ENCODE measurements around the gene THRAP3.

The THRAP3 gene

DNA sequence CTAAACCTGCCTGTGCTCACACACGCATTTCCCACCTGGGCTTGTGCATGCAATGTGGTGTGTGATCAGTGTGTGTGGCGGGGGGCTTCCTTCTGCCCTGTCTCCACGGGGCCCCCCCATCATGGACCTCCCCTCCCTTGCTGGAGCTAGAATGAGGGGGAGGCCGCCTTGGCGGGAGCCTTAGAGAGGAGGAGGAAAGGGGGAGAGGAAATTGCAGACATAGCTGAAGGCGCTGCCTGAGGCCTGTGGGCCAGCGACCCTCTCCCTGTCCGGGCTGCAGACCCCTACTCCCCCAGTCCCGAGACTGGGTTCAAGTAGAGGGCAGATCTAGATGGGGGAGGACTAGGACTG lies 100.1 kb downstream of the THRAP3 start:
- Histone ChIP-seq H3K27ac (ENCODE audit: insufficient read depth, low read depth, low read length, poor library complexity, severe bottlenecking) (no peak overlapping the region), H3K4me3 (ENCODE audit: insufficient read depth, low read depth, low read length) (no peak overlapping the region), H3K36me3 (ENCODE audit: control insufficient read depth, insufficient read depth, low read length) (no peaks in the 10 kb centered on the region), H3K4me1 (ENCODE audit: control insufficient read depth, insufficient read depth, low read length) (peaks cover 26% of the 10 kb centered on the region), H3K27me3 (ENCODE audit: control insufficient read depth, insufficient read depth, low read length, poor library complexity, severe bottlenecking) (peaks cover 56% of the 10 kb centered on the region), H3K9me3 (ENCODE audit: control insufficient read depth, low read length) (no peaks in the 10 kb centered on the region)
- WGBS, 2 experiments: 33 to 42% methylated on average over 9 of the region's 9 CpGs

DNA sequence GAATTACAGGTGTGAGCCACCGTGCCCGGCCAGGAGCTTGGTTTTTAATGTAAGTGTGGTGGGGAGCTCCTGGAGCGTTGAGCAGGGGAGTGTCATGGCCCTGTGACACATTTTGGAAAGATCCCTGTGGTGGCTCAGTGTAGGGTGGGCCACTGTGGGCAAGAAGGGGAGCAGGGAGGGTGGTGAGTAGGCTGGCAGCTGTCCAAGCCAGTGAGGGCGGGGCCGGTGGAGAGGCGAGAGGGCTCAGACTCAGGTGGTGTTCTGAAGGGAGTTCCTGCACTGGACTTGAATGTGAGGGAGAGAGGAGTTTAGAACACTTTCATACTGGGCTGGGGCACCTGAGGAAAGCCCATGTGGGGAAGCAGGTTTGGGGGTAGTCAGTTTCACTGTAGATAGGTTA lies 102.3 kb downstream of the THRAP3 start:
- whole genome bisulfite sequencing, 2 experiments: 90 to 94% methylated on average over 6 of the region's 6 CpGs
- peaks cover 34% of the 10 kb centered on the region for H3K27me3 ChIP-seq (ENCODE audit: control insufficient read depth, insufficient read depth, low read length, poor library complexity, severe bottlenecking)
- peaks cover 22% of the 10 kb centered on the region for H3K4me1 ChIP-seq (ENCODE audit: control insufficient read depth, insufficient read depth, low read length)

DNA sequence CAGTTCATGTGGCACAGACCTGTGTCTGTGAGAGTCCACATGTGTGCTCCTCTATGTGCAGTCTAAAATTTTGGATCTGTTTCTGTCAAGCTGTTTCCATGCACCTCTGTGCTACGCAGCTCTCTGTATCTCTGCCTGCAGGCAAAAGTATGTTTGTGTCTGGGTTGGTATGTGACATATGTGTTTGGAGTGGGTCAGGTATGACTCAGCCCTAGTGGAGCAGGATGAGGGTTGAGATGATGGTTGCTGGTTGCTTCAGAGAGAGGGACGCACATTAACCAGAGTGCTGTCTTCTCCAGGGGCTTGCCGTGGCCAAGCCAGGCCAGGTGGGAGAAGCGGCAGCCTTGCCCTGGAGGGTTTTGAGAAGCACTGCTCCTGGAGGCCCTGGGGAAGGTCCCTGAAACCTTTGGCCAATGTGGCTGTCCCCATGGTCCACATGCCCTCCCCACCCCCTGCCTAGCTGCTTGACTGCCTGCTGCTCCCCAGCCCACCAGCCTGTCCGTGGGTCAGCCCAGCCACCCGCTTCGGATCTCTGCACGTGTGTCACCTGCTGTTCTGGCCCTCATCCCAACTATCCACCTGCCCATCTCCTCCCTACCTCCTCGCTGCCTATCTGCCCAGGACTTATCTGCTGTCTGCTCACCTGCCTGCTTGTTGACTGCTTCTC lies 103.3 kb downstream of the THRAP3 start:
- Histone ChIP-seq H3K4me1 (ENCODE audit: control insufficient read depth, insufficient read depth, low read length) (peaks cover 16% of the 10 kb centered on the region), H3K36me3 (ENCODE audit: control insufficient read depth, insufficient read depth, low read length) (no peaks in the 10 kb centered on the region), H3K27ac (ENCODE audit: insufficient read depth, low read depth, low read length, poor library complexity, severe bottlenecking) (no peak overlapping the region), H3K27me3 (ENCODE audit: control insufficient read depth, insufficient read depth, low read length, poor library complexity, severe bottlenecking) (peaks cover 27% of the 10 kb centered on the region), H3K9me3 (ENCODE audit: control insufficient read depth, low read length) (no peaks in the 10 kb centered on the region), H3K4me3 (ENCODE audit: insufficient read depth, low read depth, low read length) (no peak overlapping the region)
- 91 to 93% methylated on average over 9 of the region's 9 CpGs for WGBS, 2 experiments

More for the DNA sequence above, 102.3 kb downstream of the THRAP3 start:
- Histone ChIP-seq H3K9me3 (ENCODE audit: control insufficient read depth, low read length) (no peaks in the 10 kb centered on the region), H3K4me3 (ENCODE audit: insufficient read depth, low read depth, low read length) (no peak overlapping the region), H3K36me3 (ENCODE audit: control insufficient read depth, insufficient read depth, low read length) (no peaks in the 10 kb centered on the region), H3K27ac (ENCODE audit: insufficient read depth, low read depth, low read length, poor library complexity, severe bottlenecking) (no peak overlapping the region)

DNA sequence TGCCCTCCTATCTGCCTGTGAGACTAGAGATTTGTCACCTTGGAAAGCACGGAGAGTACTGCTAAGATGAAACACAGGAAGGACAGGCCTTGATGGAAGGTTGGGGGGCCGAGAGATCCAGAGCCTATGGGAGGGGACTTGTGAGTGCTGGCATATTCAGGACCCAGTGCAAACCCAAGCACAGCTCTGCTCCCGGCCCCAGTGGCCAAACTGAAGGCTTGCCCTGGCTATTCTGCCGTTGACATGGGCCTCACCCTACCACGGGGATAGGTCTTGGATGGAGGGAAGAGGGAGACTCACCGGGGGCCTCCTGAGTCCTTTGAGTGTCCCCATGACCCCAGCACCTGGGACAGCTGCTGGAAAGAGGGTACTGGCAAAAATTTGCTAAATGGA lies 103.8 kb downstream of the THRAP3 start:
- Histone ChIP-seq H3K4me1 (ENCODE audit: control insufficient read depth, insufficient read depth, low read length) (peaks cover 16% of the 10 kb centered on the region), H3K9me3 (ENCODE audit: control insufficient read depth, low read length) (no peaks in the 10 kb centered on the region), H3K36me3 (ENCODE audit: control insufficient read depth, insufficient read depth, low read length) (no peaks in the 10 kb centered on the region), H3K27me3 (ENCODE audit: control insufficient read depth, insufficient read depth, low read length, poor library complexity, severe bottlenecking) (peaks cover 22% of the 10 kb centered on the region), H3K4me3 (ENCODE audit: insufficient read depth, low read depth, low read length) (no peak overlapping the region), H3K27ac (ENCODE audit: insufficient read depth, low read depth, low read length, poor library complexity, severe bottlenecking) (no peak overlapping the region)
- 88 to 89% methylated on average over 6 of the region's 6 CpGs for WGBS, 2 experiments

DNA sequence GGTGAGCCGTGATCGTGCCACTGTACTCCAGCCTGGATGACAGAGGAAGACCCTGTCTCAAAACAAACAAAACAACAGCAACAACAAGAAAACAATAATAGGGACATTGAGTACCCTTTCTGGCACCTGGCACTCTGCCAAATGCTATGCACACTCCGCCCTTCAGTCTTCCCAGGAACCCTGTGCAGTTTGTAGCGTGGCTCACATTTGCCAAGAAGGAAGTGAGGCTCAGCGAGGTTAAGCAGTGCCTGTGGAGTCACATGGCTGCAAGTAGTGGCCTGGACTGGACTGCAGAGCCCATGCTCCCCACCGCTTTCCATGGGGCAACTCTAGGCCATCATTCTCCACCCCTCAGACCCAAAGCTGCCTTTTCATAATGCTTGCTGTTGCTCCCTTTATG lies 104.5 kb downstream of the THRAP3 start:
- WGBS, 2 experiments: 91 to 93% methylated on average over 6 of the region's 6 CpGs
- H3K4me1 ChIP-seq (ENCODE audit: control insufficient read depth, insufficient read depth, low read length): peaks cover 16% of the 10 kb centered on the region
- no peaks in the 10 kb centered on the region for H3K36me3 ChIP-seq (ENCODE audit: control insufficient read depth, insufficient read depth, low read length)
- H3K4me3 ChIP-seq (ENCODE audit: insufficient read depth, low read depth, low read length): no peak overlapping the region
- no peaks in the 10 kb centered on the region for H3K9me3 ChIP-seq (ENCODE audit: control insufficient read depth, low read length)
- H3K27me3 ChIP-seq (ENCODE audit: control insufficient read depth, insufficient read depth, low read length, poor library complexity, severe bottlenecking): peaks cover 16% of the 10 kb centered on the region
- no peak overlapping the region for H3K27ac ChIP-seq (ENCODE audit: insufficient read depth, low read depth, low read length, poor library complexity, severe bottlenecking)

DNA sequence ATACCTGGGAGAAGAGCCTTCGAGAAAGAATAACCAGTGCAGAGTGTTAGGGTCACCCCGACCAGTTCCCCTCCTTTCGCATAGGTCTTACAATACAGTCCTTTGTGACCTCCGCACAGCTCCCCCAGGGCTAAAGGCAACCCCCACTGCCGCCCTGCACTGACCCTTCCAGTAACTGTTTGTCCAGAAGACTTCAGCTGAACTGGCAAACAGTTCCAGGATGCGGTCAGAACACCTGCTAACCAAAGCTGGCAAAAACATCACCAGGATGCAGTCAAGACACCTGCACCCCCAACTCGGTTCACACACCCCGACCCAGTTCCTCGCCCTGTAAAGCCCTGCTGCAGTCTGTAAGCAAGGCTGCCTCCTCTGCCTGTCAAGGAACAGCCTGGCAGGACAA lies 105.6 kb downstream of the THRAP3 start:
- Histone ChIP-seq H3K9me3 (ENCODE audit: control insufficient read depth, low read length) (no peaks in the 10 kb centered on the region), H3K36me3 (ENCODE audit: control insufficient read depth, insufficient read depth, low read length) (no peaks in the 10 kb centered on the region), H3K27me3 (ENCODE audit: control insufficient read depth, insufficient read depth, low read length, poor library complexity, severe bottlenecking) (peaks cover 5% of the 10 kb centered on the region), H3K4me1 (ENCODE audit: control insufficient read depth, insufficient read depth, low read length) (peaks cover 7% of the 10 kb centered on the region), H3K4me3 (ENCODE audit: insufficient read depth, low read depth, low read length) (no peak overlapping the region), H3K27ac (ENCODE audit: insufficient read depth, low read depth, low read length, poor library complexity, severe bottlenecking) (no peak overlapping the region)
- WGBS, 2 experiments: 92 to 94% methylated on average over 9 of the region's 9 CpGs

DNA sequence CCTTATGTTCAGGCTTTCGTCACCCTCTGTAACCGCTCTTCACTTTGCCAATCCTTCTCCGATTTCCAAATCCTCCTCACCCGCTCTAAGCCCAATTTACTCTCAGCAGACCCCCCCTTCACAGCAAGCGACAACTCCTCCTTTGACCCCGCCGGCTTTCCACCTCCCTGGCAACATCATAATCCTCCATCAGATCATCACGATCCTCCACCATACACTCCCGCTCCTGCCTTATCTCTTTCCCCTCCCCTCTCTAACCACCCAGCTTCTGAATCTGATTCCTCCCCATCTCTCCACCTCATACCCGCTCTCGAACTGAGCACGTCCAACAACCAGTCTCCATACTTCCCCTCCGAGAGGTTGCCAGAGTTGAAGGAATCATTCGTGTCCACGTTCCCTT lies 106.7 kb downstream of the THRAP3 start:
- no peak overlapping the region for H3K27ac ChIP-seq (ENCODE audit: insufficient read depth, low read depth, low read length, poor library complexity, severe bottlenecking)
- H3K4me3 ChIP-seq (ENCODE audit: insufficient read depth, low read depth, low read length): no peak overlapping the region
- WGBS, 2 experiments: 91 to 93% methylated on average over 15 of the region's 15 CpGs

DNA sequence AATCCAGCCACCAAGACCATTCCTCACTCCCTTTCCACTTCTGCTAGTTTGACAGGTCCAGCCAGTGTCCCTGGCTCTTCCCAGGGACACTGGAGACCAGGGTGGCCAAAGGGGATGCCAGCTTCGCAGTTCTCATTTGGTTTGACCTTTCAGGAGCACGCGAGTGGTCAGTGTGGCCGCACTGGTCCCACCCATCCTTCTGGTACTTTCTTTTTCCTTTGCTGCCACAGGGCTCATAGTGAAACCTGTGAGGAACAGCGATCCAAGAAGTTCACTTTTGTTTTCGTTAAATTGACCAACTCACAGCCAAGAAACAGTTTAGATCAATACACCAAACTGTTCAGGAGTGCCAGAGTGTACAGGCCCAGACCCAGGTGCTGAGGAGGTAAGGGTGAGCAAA lies 113.6 kb downstream of the THRAP3 start:
- Histone ChIP-seq H3K4me3 (ENCODE audit: insufficient read depth, low read depth, low read length) (no peak overlapping the region), H3K36me3 (ENCODE audit: control insufficient read depth, insufficient read depth, low read length) (no peaks in the 10 kb centered on the region), H3K27ac (ENCODE audit: insufficient read depth, low read depth, low read length, poor library complexity, severe bottlenecking) (no peak overlapping the region), H3K4me1 (ENCODE audit: control insufficient read depth, insufficient read depth, low read length) (no peaks in the 10 kb centered on the region), H3K9me3 (ENCODE audit: control insufficient read depth, low read length) (no peaks in the 10 kb centered on the region), H3K27me3 (ENCODE audit: control insufficient read depth, insufficient read depth, low read length, poor library complexity, severe bottlenecking) (no peaks in the 10 kb centered on the region)
- 92 to 95% methylated on average over 6 of the region's 6 CpGs for WGBS, 2 experiments

More for the DNA sequence above, 106.7 kb downstream of the THRAP3 start:
- Histone ChIP-seq H3K9me3 (ENCODE audit: control insufficient read depth, low read length) (no peaks in the 10 kb centered on the region), H3K27me3 (ENCODE audit: control insufficient read depth, insufficient read depth, low read length, poor library complexity, severe bottlenecking) (peaks cover 4% of the 10 kb centered on the region), H3K4me1 (ENCODE audit: control insufficient read depth, insufficient read depth, low read length) (peaks cover 7% of the 10 kb centered on the region), H3K36me3 (ENCODE audit: control insufficient read depth, insufficient read depth, low read length) (no peaks in the 10 kb centered on the region)

DNA sequence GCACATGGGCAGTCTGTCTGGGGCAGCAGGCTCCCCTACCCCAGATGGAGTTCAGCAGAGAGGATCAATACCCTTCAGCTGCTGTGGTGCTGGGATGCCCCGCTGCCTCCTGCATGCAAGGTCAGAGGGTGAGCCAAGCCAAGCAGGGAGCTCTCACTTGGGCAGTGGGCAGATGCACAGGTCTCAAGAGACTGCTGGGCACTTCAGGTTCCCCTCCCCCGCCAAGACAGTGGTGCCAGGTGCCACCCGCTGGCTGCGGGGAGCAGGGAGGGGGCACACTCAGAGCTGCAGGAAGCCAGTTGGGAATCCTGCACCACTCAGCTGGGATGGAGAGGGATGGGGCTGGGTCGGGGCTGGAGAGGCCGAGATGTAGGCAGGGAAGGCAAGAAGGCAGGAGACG lies 115.0 kb downstream of the THRAP3 start:
- 91 to 92% methylated on average over 7 of the region's 7 CpGs for WGBS, 2 experiments
- Histone ChIP-seq H3K4me3 (ENCODE audit: insufficient read depth, low read depth, low read length) (no peak overlapping the region), H3K27me3 (ENCODE audit: control insufficient read depth, insufficient read depth, low read length, poor library complexity, severe bottlenecking) (no peaks in the 10 kb centered on the region)

DNA sequence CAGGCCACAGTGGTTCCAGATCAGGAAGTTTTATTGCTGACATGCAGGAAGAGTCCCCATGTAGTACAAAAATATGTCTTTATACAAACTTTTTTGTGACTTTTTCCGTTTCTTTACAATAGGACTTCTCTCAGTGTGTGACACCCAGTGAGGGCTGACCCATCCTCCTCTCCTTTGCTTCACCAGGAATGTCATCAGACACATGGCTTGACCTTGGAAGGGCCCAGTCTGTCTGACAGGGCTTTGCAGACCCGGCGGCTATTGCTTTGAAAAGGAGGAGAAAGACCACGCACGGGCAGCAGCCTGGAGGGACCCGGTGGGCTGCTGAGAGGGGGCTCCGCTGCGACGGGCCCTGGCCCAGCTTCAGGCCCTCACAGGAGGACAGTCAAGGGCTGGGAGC lies 115.4 kb downstream of the THRAP3 start:
- H3K27ac ChIP-seq (ENCODE audit: insufficient read depth, low read depth, low read length, poor library complexity, severe bottlenecking): no peak overlapping the region
- no peaks in the 10 kb centered on the region for H3K4me1 ChIP-seq (ENCODE audit: control insufficient read depth, insufficient read depth, low read length)
- WGBS, 2 experiments: 94 to 95% methylated on average over 9 of the region's 9 CpGs
- no peak overlapping the region for H3K4me3 ChIP-seq (ENCODE audit: insufficient read depth, low read depth, low read length)
- H3K36me3 ChIP-seq (ENCODE audit: control insufficient read depth, insufficient read depth, low read length): no peaks in the 10 kb centered on the region
- no peaks in the 10 kb centered on the region for H3K9me3 ChIP-seq (ENCODE audit: control insufficient read depth, low read length)
- no peaks in the 10 kb centered on the region for H3K27me3 ChIP-seq (ENCODE audit: control insufficient read depth, insufficient read depth, low read length, poor library complexity, severe bottlenecking)

More for the DNA sequence above, 115.0 kb downstream of the THRAP3 start:
- no peaks in the 10 kb centered on the region for H3K36me3 ChIP-seq (ENCODE audit: control insufficient read depth, insufficient read depth, low read length)
- H3K27ac ChIP-seq (ENCODE audit: insufficient read depth, low read depth, low read length, poor library complexity, severe bottlenecking): no peak overlapping the region
- no peaks in the 10 kb centered on the region for H3K9me3 ChIP-seq (ENCODE audit: control insufficient read depth, low read length)
- H3K4me1 ChIP-seq (ENCODE audit: control insufficient read depth, insufficient read depth, low read length): no peaks in the 10 kb centered on the region

Data from ectodermal cell (in vitro differentiated cells).